ENCODE results near the gene DGKD.

DGKD gene

GRCh38 chr2:233354500-233354924, 218 bp downstream of the DGKD start:
- no peak overlapping the region for H3K4me2 ChIP-seq (ENCODE audit: low read depth, low read length, poor library complexity, severe bottlenecking)
- TF ChIP-seq CTCF (IDR thresholded peaks at IDR 0.05; ENCODE audit: insufficient read depth, low read length, poor library complexity, severe bottlenecking) (no peak), EZH2phosphoT487 (conservative IDR thresholded peaks at IDR 0.05; ENCODE audit: low read length) (no peak)
- peaks cover 11% of the 10 kb centered on the region; the same call in 1 of the 2 replicates for H3K36me3 ChIP-seq (ENCODE audit: low read length)
- no peak overlapping the region for H3K27ac ChIP-seq (ENCODE audit: low read depth, low read length)
- peak overlapping the region; percentile 62; the same call in 1 of the 2 replicates for H3K9ac ChIP-seq (ENCODE audit: low read length)
- no peaks in the 10 kb centered on the region for H3K27me3 ChIP-seq (ENCODE audit: low read length)
- H3K79me2 ChIP-seq (ENCODE audit: insufficient read depth, low read length): peaks cover 7% of the 10 kb centered on the region; the same call in 1 of the 2 replicates
- no peaks in the 10 kb centered on the region for H3K9me3 ChIP-seq (ENCODE audit: insufficient read depth, low read length)
- no peak overlapping the region for H2AFZ ChIP-seq (ENCODE audit: low read depth, low read length, severe bottlenecking)
- H3K9me2 ChIP-seq (replicated peaks; ENCODE audit: insufficient read depth, low read length): no peaks in the 10 kb centered on the region
- H4K20me1 ChIP-seq (ENCODE audit: low read depth, low read length): peaks cover 4% of the 10 kb centered on the region; the same call in 1 of the 2 replicates
- peak overlapping the region; percentile 73 for H3K4me3 ChIP-seq (ENCODE audit: insufficient read depth, low read length, poor library complexity, severe bottlenecking)
- H3F3A ChIP-seq (ENCODE audit: insufficient read depth): peaks cover 19% of the 10 kb centered on the region

- Histone ChIP-seq H3F3A (ENCODE audit: insufficient read depth) (peaks cover 19% of the 10 kb centered on the region), H3K9me3 (ENCODE audit: insufficient read depth, low read length) (no peaks in the 10 kb centered on the region), H3K4me2 (ENCODE audit: low read depth, low read length, poor library complexity, severe bottlenecking) (peak overlapping the region; percentile 84), H3K9ac (ENCODE audit: low read length) (peak overlapping the region; percentile 62), H3K27me3 (ENCODE audit: low read length) (no peaks in the 10 kb centered on the region), H3K9me2 (replicated peaks; ENCODE audit: insufficient read depth, low read length) (no peaks in the 10 kb centered on the region), H3K4me3 (ENCODE audit: insufficient read depth, low read length, poor library complexity, severe bottlenecking) (peak overlapping the region; percentile 73), H3K36me3 (ENCODE audit: low read length) (peaks cover 11% of the 10 kb centered on the region; the same call in 1 of the 2 replicates), H2AFZ (ENCODE audit: low read depth, low read length, severe bottlenecking) (no peak overlapping the region), H3K27ac (ENCODE audit: low read depth, low read length) (no peak overlapping the region), H3K79me2 (ENCODE audit: insufficient read depth, low read length) (peaks cover 10% of the 10 kb centered on the region; the same call in 1 of the 2 replicates), H4K20me1 (ENCODE audit: low read depth, low read length) (peaks cover 4% of the 10 kb centered on the region; the same call in 1 of the 2 replicates)
- TF ChIP-seq EZH2phosphoT487 (conservative IDR thresholded peaks at IDR 0.05; ENCODE audit: low read length) (no peak), CTCF (IDR thresholded peaks at IDR 0.05; ENCODE audit: insufficient read depth, low read length, poor library complexity, severe bottlenecking) (no peak)
Observed at GRCh38 chr2:233354971-233355574, 779 bp downstream of the DGKD start.

- Histone ChIP-seq H3K36me3 (ENCODE audit: low read length) (peaks cover 11% of the 10 kb centered on the region; the same call in 1 of the 2 replicates), H3K79me2 (ENCODE audit: insufficient read depth, low read length) (peaks cover 10% of the 10 kb centered on the region; the same call in 1 of the 2 replicates), H3K9ac (ENCODE audit: low read length) (peak overlapping the region; percentile 62; the same call in 1 of the 2 replicates), H3K27me3 (ENCODE audit: low read length) (no peaks in the 10 kb centered on the region), H3K4me3 (ENCODE audit: insufficient read depth, low read length, poor library complexity, severe bottlenecking) (peak overlapping the region; percentile 73), H3K27ac (ENCODE audit: low read depth, low read length) (no peak overlapping the region), H3F3A (ENCODE audit: insufficient read depth) (peaks cover 19% of the 10 kb centered on the region), H3K4me2 (ENCODE audit: low read depth, low read length, poor library complexity, severe bottlenecking) (peak overlapping the region; percentile 84), H2AFZ (ENCODE audit: low read depth, low read length, severe bottlenecking) (no peak overlapping the region), H3K9me2 (replicated peaks; ENCODE audit: insufficient read depth, low read length) (no peaks in the 10 kb centered on the region), H4K20me1 (ENCODE audit: low read depth, low read length) (peaks cover 4% of the 10 kb centered on the region; the same call in 1 of the 2 replicates), H3K9me3 (ENCODE audit: insufficient read depth, low read length) (no peaks in the 10 kb centered on the region)
- no peak for TF ChIP-seq CTCF (IDR thresholded peaks at IDR 0.05; ENCODE audit: insufficient read depth, low read length, poor library complexity, severe bottlenecking)
- no peak for TF ChIP-seq EZH2phosphoT487 (conservative IDR thresholded peaks at IDR 0.05; ENCODE audit: low read length)
Observed at GRCh38 chr2:233355916-233356315, 1.6 kb downstream of the DGKD start.
